Neural cell (in vitro differentiated cells): ENCODE measurements around the gene COLEC12. TPM values are rescaled to one million over a fixed set of nuclear protein-coding genes. Genes with fewer than 3 reads are reported as not detected.

Experiments used
- H2AFZ ChIP-seq: fragments of 200-600, 300-800 bp; sonication (generic), shearing (Covaris generic); 2 replicates; pipeline ENCODE4 v1.6.0; 2014; ENCODE audit warnings: low read depth, mild to moderate bottlenecking, antibody characterized with exemption, low read length, moderate library complexity
- H3F3A ChIP-seq: fragments of 200-600 bp; shearing (Covaris generic); 2 replicates; pipeline ENCODE4 v1.6.1; 2016; ENCODE audit warnings: mild to moderate bottlenecking, moderate library complexity, mixed read lengths, antibody characterized with exemption, low read length; ENCODE audit not compliant: insufficient read depth, poor library complexity, severe bottlenecking
- H3K27ac ChIP-seq: fragments of 200-600, 300-800 bp; sonication (generic), shearing (Covaris generic); 2 replicates; pipeline ENCODE4 v1.5.1; 2014; ENCODE audit warnings: mild to moderate bottlenecking, low read length, moderate library complexity
- H3K27me3 ChIP-seq: fragments of 300-800, 200-600 bp; sonication (generic), shearing (Covaris generic); 2 replicates; pipeline ENCODE4 v1.6.0; 2014; ENCODE audit warnings: mild to moderate bottlenecking, low read depth, low read length, moderate library complexity; ENCODE audit not compliant: insufficient read depth
- H3K36me3 ChIP-seq: fragments of 300-800, 200-600 bp; sonication (generic), shearing (Covaris generic); 2 replicates; pipeline ENCODE4 v1.5.1; 2014; ENCODE audit warnings: mild to moderate bottlenecking, antibody characterized with exemption, low read length, moderate library complexity; ENCODE audit not compliant: insufficient read depth
- H3K4me2 ChIP-seq: fragments of 300-800, 200-600 bp; sonication (generic), shearing (Covaris generic); 2 replicates; pipeline ENCODE4 v1.6.0; 2014; ENCODE audit warnings: mild to moderate bottlenecking, low read length
- H3K4me3 ChIP-seq: fragments of 300-800, 200-600 bp; sonication (generic), shearing (Covaris generic); 2 replicates; pipeline ENCODE4 v1.5.1; 2014; ENCODE audit warnings: mild to moderate bottlenecking, low read length, moderate library complexity
- H3K79me2 ChIP-seq: fragments of 200-600 bp; shearing (Covaris generic); replicated peaks from 2 replicates; pipeline ENCODE4 v1.6.0; 2014; ENCODE audit warnings: mild to moderate bottlenecking, low read length, moderate library complexity; ENCODE audit not compliant: insufficient read depth
- H3K9ac ChIP-seq: fragments of 300-800, 200-600 bp; sonication (generic), shearing (Covaris generic); 2 replicates; pipeline ENCODE4 v1.6.1; 2016; ENCODE audit warnings: mild to moderate bottlenecking, low read length, mixed read lengths
- H3K9me2 ChIP-seq: fragments of 200-600 bp; shearing (Covaris generic); 2 replicates; pipeline ENCODE4 v1.6.1; 2016; ENCODE audit warnings: mild to moderate bottlenecking, low read length, mixed read lengths; ENCODE audit not compliant: insufficient read depth
- H3K9me3 ChIP-seq: fragments of 200-600, 300-800 bp; sonication (generic), shearing (Covaris generic); 2 replicates; pipeline ENCODE4 v1.6.1; 2016; ENCODE audit warnings: mild to moderate bottlenecking, mixed run types, low read length, moderate library complexity, mixed read lengths
- H4K20me1 ChIP-seq: fragments of 200-600 bp; shearing (Covaris generic); 2 replicates; pipeline ENCODE4 v1.6.1; 2016; ENCODE audit warnings: mild to moderate bottlenecking, mixed run types; ENCODE audit not compliant: insufficient read depth
- EP300 ChIP-seq: fragments of 450-650 bp; conservative IDR thresholded peaks from 2 replicates; pipeline ENCODE4 v1.6.1; 2014; ENCODE audit warnings: antibody characterized with exemption, mild to moderate bottlenecking, moderate library complexity; ENCODE audit not compliant: poor library complexity, severe bottlenecking
- EZH2 ChIP-seq: fragments of 200-600, 300-800 bp; shearing (Covaris generic), sonication (generic); IDR thresholded peaks from 2 replicates; pipeline ENCODE4 v1.6.1; 2014; ENCODE audit warnings: antibody characterized with exemption, low read length, borderline replicate concordance, mild to moderate bottlenecking; ENCODE audit not compliant: insufficient read depth, poor library complexity, severe bottlenecking
- MXI1 ChIP-seq: fragments of 450-650 bp; conservative IDR thresholded peaks from 2 replicates; pipeline ENCODE4 v1.6.1; 2014; ENCODE audit warnings: antibody characterized with exemption, mild to moderate bottlenecking; ENCODE audit not compliant: poor library complexity, severe bottlenecking
- POLR2AphosphoS5 ChIP-seq: IDR thresholded peaks from 2 replicates; pipeline ENCODE4 v1.6.1; 2012
- RAD21 ChIP-seq: fragments of 450-650 bp; conservative IDR thresholded peaks from 2 replicates; pipeline ENCODE4 v1.6.1; 2014; ENCODE audit warnings: antibody characterized with exemption, mild to moderate bottlenecking, moderate library complexity
- SMC3 ChIP-seq: fragments of 450-650 bp; conservative IDR thresholded peaks from 2 replicates; pipeline ENCODE4 v1.6.1; 2014; ENCODE audit warnings: antibody characterized with exemption, mild to moderate bottlenecking, moderate library complexity; ENCODE audit not compliant: poor library complexity
- TAF1 ChIP-seq: IDR thresholded peaks from 2 replicates; pipeline ENCODE4 v1.6.1; 2012; ENCODE audit warnings: low read depth
- polyA plus RNA-seq: library from polyadenylated mRNA; depleted of rRNA; stranded (reverse); fragments of >200 nt; gene quantifications from 2 replicates; pipeline ENCODE4 v1.2.3, GENCODE V29; 2014
- TF ChIP-seq, protein P1 (sequence below): fragments of 450-650 bp; IDR thresholded peaks from 2 replicates; pipeline ENCODE4 v1.5.1; 2014; ENCODE audit warnings: antibody characterized with exemption, mild to moderate bottlenecking, moderate library complexity; ENCODE audit not compliant: poor library complexity, severe bottlenecking
- TF ChIP-seq, protein P2 (sequence below): IDR thresholded peaks from 2 replicates; pipeline ENCODE4 v1.6.1; 2012; ENCODE audit warnings: borderline replicate concordance

COLEC12 gene
- polyA plus RNA-seq, 1 donor from 2014 or later, result 0.42 TPM

DNA sequence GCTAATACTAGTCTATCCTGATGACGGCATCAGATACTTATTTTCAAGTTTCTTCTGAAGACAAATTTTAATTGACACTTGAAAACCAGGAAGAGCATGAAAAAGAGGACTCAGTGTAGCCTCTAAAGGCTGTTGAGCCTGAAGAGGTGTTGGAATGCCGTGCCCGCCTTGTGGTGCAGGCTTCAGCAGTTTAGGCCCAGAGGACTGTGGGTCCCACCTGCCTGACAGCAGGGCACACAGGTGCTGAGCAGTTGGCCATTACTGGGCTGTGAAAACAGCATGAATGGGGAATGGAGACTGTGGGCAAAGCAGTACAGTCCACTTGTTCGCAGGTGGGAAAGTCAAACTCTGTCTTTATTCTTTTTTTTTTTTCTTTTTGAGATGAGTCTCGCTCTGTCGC lies 182.9 kb downstream of the COLEC12 start:
- Histone ChIP-seq H3K4me3 (no peak overlapping the region), H3K27ac (no peak overlapping the region), H4K20me1 (no peaks in the 10 kb centered on the region), H3K9me2 (no peaks in the 10 kb centered on the region), H3K4me2 (no peak overlapping the region), H3K79me2 (no peaks in the 10 kb centered on the region), H3F3A (no peaks in the 10 kb centered on the region), H3K27me3 (no peaks in the 10 kb centered on the region), H3K9me3 (no peaks in the 10 kb centered on the region), H3K36me3 (no peaks in the 10 kb centered on the region), H2AFZ (no peak overlapping the region), H3K9ac (no peak overlapping the region)
- no peak for TF ChIP-seq POLR2AphosphoS5
- no peak for TF ChIP-seq RAD21
- no peak for TF ChIP-seq EP300
- TF ChIP-seq, protein P1, sequence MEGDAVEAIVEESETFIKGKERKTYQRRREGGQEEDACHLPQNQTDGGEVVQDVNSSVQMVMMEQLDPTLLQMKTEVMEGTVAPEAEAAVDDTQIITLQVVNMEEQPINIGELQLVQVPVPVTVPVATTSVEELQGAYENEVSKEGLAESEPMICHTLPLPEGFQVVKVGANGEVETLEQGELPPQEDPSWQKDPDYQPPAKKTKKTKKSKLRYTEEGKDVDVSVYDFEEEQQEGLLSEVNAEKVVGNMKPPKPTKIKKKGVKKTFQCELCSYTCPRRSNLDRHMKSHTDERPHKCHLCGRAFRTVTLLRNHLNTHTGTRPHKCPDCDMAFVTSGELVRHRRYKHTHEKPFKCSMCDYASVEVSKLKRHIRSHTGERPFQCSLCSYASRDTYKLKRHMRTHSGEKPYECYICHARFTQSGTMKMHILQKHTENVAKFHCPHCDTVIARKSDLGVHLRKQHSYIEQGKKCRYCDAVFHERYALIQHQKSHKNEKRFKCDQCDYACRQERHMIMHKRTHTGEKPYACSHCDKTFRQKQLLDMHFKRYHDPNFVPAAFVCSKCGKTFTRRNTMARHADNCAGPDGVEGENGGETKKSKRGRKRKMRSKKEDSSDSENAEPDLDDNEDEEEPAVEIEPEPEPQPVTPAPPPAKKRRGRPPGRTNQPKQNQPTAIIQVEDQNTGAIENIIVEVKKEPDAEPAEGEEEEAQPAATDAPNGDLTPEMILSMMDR, result no peak
- TF ChIP-seq MXI1, result no peak
- TF ChIP-seq EZH2, result no peak
- no peak for TF ChIP-seq TAF1
- TF ChIP-seq SMC3, result no peak
- TF ChIP-seq, protein P2, sequence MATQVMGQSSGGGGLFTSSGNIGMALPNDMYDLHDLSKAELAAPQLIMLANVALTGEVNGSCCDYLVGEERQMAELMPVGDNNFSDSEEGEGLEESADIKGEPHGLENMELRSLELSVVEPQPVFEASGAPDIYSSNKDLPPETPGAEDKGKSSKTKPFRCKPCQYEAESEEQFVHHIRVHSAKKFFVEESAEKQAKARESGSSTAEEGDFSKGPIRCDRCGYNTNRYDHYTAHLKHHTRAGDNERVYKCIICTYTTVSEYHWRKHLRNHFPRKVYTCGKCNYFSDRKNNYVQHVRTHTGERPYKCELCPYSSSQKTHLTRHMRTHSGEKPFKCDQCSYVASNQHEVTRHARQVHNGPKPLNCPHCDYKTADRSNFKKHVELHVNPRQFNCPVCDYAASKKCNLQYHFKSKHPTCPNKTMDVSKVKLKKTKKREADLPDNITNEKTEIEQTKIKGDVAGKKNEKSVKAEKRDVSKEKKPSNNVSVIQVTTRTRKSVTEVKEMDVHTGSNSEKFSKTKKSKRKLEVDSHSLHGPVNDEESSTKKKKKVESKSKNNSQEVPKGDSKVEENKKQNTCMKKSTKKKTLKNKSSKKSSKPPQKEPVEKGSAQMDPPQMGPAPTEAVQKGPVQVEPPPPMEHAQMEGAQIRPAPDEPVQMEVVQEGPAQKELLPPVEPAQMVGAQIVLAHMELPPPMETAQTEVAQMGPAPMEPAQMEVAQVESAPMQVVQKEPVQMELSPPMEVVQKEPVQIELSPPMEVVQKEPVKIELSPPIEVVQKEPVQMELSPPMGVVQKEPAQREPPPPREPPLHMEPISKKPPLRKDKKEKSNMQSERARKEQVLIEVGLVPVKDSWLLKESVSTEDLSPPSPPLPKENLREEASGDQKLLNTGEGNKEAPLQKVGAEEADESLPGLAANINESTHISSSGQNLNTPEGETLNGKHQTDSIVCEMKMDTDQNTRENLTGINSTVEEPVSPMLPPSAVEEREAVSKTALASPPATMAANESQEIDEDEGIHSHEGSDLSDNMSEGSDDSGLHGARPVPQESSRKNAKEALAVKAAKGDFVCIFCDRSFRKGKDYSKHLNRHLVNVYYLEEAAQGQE, result no peak

DNA sequence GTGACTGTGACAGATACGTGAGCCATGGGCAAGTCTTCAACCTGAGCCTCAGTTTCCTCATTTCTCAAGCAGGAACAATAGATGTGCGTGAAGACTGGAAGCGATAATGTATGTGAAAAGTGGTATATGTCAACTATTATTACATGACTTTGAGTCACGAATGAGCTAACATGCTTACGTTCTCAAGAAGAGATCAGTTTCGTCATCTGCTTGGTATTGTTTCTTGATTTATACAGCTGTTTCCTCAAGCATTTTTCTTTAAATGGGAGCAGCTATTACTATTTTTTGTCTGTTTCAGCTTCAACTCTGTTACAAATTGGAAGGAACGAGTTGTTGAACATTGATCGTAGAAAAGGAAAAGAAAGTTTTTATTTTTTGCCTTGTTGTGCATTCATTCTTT lies 184.1 kb downstream of the COLEC12 start:
- H3F3A ChIP-seq, result no peaks in the 10 kb centered on the region
- no peak overlapping the region for H3K4me3 ChIP-seq
- TF ChIP-seq MXI1 (no peak), EZH2 (no peak)

DNA sequence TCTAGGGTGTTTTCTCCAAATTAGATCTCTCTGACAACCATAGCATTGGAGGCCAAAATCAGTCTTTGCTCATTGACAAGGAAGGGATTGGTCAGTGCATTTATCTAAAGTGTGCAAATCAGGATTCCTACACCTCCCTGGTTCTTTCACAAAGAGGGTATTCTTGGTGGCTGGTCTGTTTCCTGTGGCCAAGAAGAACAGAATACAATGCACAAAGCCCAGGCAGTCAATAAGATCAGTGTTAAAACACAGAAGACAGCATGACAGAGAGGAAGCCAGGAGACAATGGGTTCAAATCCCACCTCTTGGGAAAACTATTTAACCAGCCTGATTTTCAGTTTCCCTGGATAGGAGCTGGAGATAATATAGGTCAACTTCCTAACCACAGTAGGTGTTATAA lies 186.6 kb downstream of the COLEC12 start:
- no peak overlapping the region for H3K4me2 ChIP-seq
- H3K79me2 ChIP-seq, result no peaks in the 10 kb centered on the region
- no peaks in the 10 kb centered on the region for H4K20me1 ChIP-seq
- H3K9me3 ChIP-seq, result no peaks in the 10 kb centered on the region
- H2AFZ ChIP-seq, result no peak overlapping the region
- H3K9me2 ChIP-seq, result no peaks in the 10 kb centered on the region
- TF ChIP-seq MXI1 (no peak), RAD21 (no peak), POLR2AphosphoS5 (no peak), SMC3 (no peak), EZH2 (no peak), EP300 (no peak), TAF1 (no peak)
- TF ChIP-seq, protein P1, result no peak
- TF ChIP-seq, protein P2, result no peak
- H3K4me3 ChIP-seq, result no peak overlapping the region
- no peaks in the 10 kb centered on the region for H3K36me3 ChIP-seq
- H3F3A ChIP-seq, result no peaks in the 10 kb centered on the region
- H3K27ac ChIP-seq, result no peak overlapping the region
- no peaks in the 10 kb centered on the region for H3K27me3 ChIP-seq
- H3K9ac ChIP-seq, result no peak overlapping the region

More for the DNA sequence above, 184.1 kb downstream of the COLEC12 start:
- Histone ChIP-seq H3K27ac (no peak overlapping the region), H3K9ac (no peak overlapping the region), H3K9me2 (no peaks in the 10 kb centered on the region), H4K20me1 (no peaks in the 10 kb centered on the region), H3K79me2 (no peaks in the 10 kb centered on the region), H3K4me2 (no peak overlapping the region), H3K36me3 (no peaks in the 10 kb centered on the region), H2AFZ (no peak overlapping the region), H3K27me3 (no peaks in the 10 kb centered on the region), H3K9me3 (no peaks in the 10 kb centered on the region)
